Transverse colon (tissue), 4 donors: Measurements from ENCODE around the gene NME9. TPM values are rescaled to one million over a fixed set of nuclear protein-coding genes. Genes with fewer than 3 reads are reported as not detected.

Experiments used
- DNase-seq: peaks from one replicate; pipeline ENCODE4 v3.0.0-alpha.2; 2019
- H3K27ac ChIP-seq, 4 donors: fragments of 200-600 bp; sonication (generic); 2 replicates each; pipeline ENCODE4 v1.5.1; 2016 to 2018; ENCODE audit warnings: inconsistent platforms in 4 of 4
- H3K27me3 ChIP-seq: fragments of 200-600 bp; sonication (generic); 2 replicates; pipeline ENCODE4 v1.5.1; 2017; ENCODE audit warnings: inconsistent platforms
- H3K36me3 ChIP-seq, 4 donors: fragments of 200-600 bp; sonication (generic); 2 replicates each; pipeline ENCODE4 v1.5.1; 2017 to 2019; ENCODE audit warnings: inconsistent platforms in 4 of 4
- H3K4me1 ChIP-seq, 4 donors: fragments of 200-600 bp; sonication (generic); 2 replicates each; pipeline ENCODE4 v1.5.1; 2017 to 2020; ENCODE audit warnings: inconsistent platforms in 4 of 4
- H3K4me3 ChIP-seq, 4 donors: fragments of 200-600 bp; sonication (generic); 1 replicate in 1 of 4; 2 replicates in 3 of 4; pipeline versions ENCODE4 v1.5.1 to v1.6.1; 2017 to 2019; ENCODE audit warnings: inconsistent platforms in 4 of 4
- H3K9me3 ChIP-seq, 2 donors: fragments of 200-600 bp; sonication (generic); 2 replicates each; pipeline ENCODE4 v1.5.1; 2017 to 2019; ENCODE audit warnings: inconsistent platforms in 2 of 2
- EP300 ChIP-seq: sonication (generic); formaldehyde crosslinking; IDR thresholded peaks from one replicate; pipeline ENCODE4 v1.6.1; 2017; ENCODE audit warnings: antibody characterized with exemption, low read depth
- POLR2A ChIP-seq: fragments of 450-650 bp; IDR thresholded peaks from one replicate; pipeline ENCODE4 v1.6.1; 2016; ENCODE audit warnings: antibody characterized with exemption, mild to moderate bottlenecking, moderate library complexity
- POLR2AphosphoS5 ChIP-seq, 3 donors: sonication (generic); formaldehyde crosslinking; IDR thresholded peaks; one replicate each; pipeline ENCODE4 v1.6.1; 2016; ENCODE audit warnings: antibody characterized with exemption in 3 of 3
- WGBS, 2 donors: methylation state at CpG; one replicate each; pipeline ENCODE4 v1.1.5; 2018; ENCODE audit warnings: low coverage in 1 of 2; 5-methylcytosine and 5-hydroxymethylcytosine counted together
- in situ Hi-C, 4 donors: fragments of 200-750 bp; cut with MboI; loops; one replicate each; pipeline versions ENCODE4 v1.15.0 to v1.15.1; 2017; ENCODE audit warnings: low sequenced_read_pairs in 3 of 4, low pct_ligation_motif_present in 1 of 4, low pct_unique_long_range_greater_than_20kb in 1 of 4
- intact Hi-C: fragments of 100-400 bp; cut with DNase I; formaldehyde crosslinking; loops from one replicate; pipeline ENCODE4 v1.15.1; 2023; ENCODE audit warnings: low total_unique reads
- total RNA-seq, 4 donors: library from RNA; depleted of rRNA; stranded (reverse); fragments of >200 nt; gene quantifications; one replicate each; pipeline ENCODE4 v1.1.0, GENCODE V29; 2016
- TF ChIP-seq, protein P1 (sequence below), 5 experiments: fragments of 200-600 bp in 3 of 5; fragments of 450-650 bp in 2 of 5; sonication (generic) in 3 of 5; IDR thresholded peaks; 1 replicate in 2 of 5; 2 replicates in 3 of 5; pipeline ENCODE4 v1.5.1; 2016 to 2017; ENCODE audit warnings: antibody characterized with exemption in 5 of 5, inconsistent platforms in 3 of 5, mild to moderate bottlenecking in 2 of 5, moderate library complexity in 1 of 5

Gene NME9
- total RNA-seq, 4 donors from 2014 or later = not detected

DNA sequence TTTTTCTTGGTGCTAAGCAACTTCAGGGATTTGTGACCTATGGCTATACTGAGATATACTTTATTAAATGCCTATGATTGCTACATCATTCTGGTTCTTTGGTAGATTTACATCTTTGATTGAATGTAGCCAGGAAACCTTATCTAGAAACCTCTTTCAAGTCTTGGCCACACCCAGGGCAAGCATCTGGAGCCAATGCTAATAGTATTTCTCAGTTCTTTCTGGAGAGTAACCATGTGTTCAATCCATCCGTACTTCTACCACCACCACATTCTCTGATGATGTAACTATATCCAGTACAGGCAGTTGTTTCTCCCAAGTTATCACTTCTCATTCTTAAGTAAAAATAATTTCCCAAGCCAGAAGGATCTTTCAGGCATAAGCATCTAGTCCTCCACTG is 69.0 kb downstream of the NME9 start:
- TF ChIP-seq, protein P1, sequence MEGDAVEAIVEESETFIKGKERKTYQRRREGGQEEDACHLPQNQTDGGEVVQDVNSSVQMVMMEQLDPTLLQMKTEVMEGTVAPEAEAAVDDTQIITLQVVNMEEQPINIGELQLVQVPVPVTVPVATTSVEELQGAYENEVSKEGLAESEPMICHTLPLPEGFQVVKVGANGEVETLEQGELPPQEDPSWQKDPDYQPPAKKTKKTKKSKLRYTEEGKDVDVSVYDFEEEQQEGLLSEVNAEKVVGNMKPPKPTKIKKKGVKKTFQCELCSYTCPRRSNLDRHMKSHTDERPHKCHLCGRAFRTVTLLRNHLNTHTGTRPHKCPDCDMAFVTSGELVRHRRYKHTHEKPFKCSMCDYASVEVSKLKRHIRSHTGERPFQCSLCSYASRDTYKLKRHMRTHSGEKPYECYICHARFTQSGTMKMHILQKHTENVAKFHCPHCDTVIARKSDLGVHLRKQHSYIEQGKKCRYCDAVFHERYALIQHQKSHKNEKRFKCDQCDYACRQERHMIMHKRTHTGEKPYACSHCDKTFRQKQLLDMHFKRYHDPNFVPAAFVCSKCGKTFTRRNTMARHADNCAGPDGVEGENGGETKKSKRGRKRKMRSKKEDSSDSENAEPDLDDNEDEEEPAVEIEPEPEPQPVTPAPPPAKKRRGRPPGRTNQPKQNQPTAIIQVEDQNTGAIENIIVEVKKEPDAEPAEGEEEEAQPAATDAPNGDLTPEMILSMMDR (IDR thresholded peaks at IDR 0.05) = no peak
- no peak for TF ChIP-seq POLR2A
- TF ChIP-seq POLR2AphosphoS5 (IDR thresholded peaks at IDR 0.05) = no peak
- no peak for TF ChIP-seq EP300
- H3K4me1 ChIP-seq = no peaks in the 10 kb centered on the region
- H3K27me3 ChIP-seq = no peaks in the 10 kb centered on the region
- DNase-seq = no peak
- 75 to 87% methylated on average over 1 of the region's 1 CpG for WGBS, 2 donors
- in situ Hi-C loops = no loop called here
- intact Hi-C loops = no loop called here
- H3K4me3 ChIP-seq = no peak overlapping the region
- no peak overlapping the region for H3K27ac ChIP-seq
- H3K36me3 ChIP-seq = peaks cover 0 to 5% (median 1%) of the 10 kb centered on the region in 4 donors
- H3K9me3 ChIP-seq = no peaks in the 10 kb centered on the region

DNA sequence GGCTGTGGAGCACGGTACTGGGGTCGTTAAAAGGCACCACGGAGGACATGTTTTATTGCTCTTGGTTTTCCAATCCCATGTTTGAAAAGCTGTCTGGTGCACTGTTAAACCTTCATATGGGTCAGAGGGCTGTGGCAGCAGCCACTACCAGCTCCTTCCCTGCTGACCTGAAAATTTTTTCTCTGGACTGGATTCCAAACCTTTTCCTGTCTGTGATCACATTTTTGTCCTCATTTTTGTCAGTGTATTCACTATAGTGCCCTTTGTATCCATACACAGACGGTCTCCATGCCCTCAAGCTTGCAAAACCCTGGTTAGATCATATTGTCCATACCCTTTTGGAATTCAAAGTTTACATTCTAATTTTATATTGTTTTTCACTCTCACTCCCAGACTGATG is 70.5 kb downstream of the NME9 start:
- TF ChIP-seq EP300 = no peak
- no peak for TF ChIP-seq POLR2A
- TF ChIP-seq, protein P1 (IDR thresholded peaks at IDR 0.05) = no peak
- in situ Hi-C loops = no loop called here
- 80 to 100% methylated on average over 1 to 4 of the region's 4 CpGs for WGBS, 2 donors
- Histone ChIP-seq H3K27ac (no peak overlapping the region), H3K4me3 (no peak overlapping the region), H3K27me3 (no peaks in the 10 kb centered on the region), H3K9me3 (no peaks in the 10 kb centered on the region), H3K36me3 (peaks cover 0 to 5% (median 0%) of the 10 kb centered on the region in 4 donors), H3K4me1 (no peaks in the 10 kb centered on the region)
- DNase-seq = no peak
- intact Hi-C loops = no loop called here

DNA sequence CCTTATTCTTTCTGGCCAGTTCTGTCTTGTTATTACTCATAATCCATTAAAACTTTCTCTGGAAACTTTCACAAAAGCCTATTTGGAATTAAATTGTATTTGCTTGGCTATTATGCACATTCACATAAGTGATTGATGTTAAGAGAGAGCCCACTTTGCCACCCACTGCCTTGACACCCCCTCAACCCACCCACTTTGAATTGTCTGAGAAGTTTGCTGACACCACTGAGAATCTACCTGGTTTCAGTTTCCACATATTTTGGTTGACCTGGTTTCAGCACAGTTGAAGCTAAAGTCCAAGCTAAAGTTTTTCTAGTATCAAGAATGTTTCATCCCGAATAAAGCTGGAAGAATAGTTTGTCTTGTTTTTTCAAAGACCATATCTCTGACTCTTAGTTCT is 71.7 kb downstream of the NME9 start:
- intact Hi-C loops (no loop called here), in situ Hi-C loops (no loop called here)
- no peak overlapping the region for H3K4me3 ChIP-seq
- no peak overlapping the region for H3K27ac ChIP-seq
- H3K36me3 ChIP-seq = peaks cover 0 to 5% (median 0%) of the 10 kb centered on the region in 4 donors
- no peaks in the 10 kb centered on the region for H3K4me1 ChIP-seq
- DNase-seq = no peak
- 96 to 100% methylated on average over 1 of the region's 1 CpG for WGBS, 2 donors
- no peaks in the 10 kb centered on the region for H3K9me3 ChIP-seq
- no peaks in the 10 kb centered on the region for H3K27me3 ChIP-seq
- TF ChIP-seq EP300 = no peak
- TF ChIP-seq POLR2AphosphoS5 (IDR thresholded peaks at IDR 0.05) = no peak
- TF ChIP-seq POLR2A = no peak
- TF ChIP-seq, protein P1 (IDR thresholded peaks at IDR 0.05) = no peak

DNA sequence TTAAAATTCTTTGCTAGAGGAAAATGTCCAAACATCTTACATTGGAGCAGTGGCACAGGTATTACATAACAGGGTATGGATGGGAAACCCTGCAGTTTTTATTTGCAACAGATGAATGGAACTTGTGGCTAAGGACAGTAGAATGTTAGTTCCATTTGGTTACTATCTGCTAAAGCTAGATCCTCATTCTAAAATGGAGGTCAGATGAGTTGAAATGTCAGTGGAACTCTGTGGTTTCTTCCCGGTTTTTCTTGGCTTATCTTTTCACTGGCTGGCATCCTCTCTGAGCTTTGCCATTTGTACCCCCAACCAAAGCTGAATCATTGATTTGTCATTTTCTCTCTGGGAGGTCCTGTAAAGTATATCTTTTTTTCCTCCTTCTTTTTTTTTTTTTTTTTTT is 73.6 kb downstream of the NME9 start:
- Histone ChIP-seq H3K4me3 (no peak overlapping the region), H3K27me3 (no peaks in the 10 kb centered on the region), H3K9me3 (no peaks in the 10 kb centered on the region), H3K27ac (no peak overlapping the region), H3K4me1 (no peaks in the 10 kb centered on the region), H3K36me3 (peaks cover 0 to 5% (median 0%) of the 10 kb centered on the region in 4 donors)
- WGBS, 2 donors = 97 to 100% methylated on average over 1 of the region's 1 CpG
- no peak for DNase-seq
- intact Hi-C loops (no loop called here), in situ Hi-C loops (no loop called here)
- no peak for TF ChIP-seq POLR2A
- TF ChIP-seq, protein P1 (IDR thresholded peaks at IDR 0.05) = no peak
- no peak for TF ChIP-seq EP300
- TF ChIP-seq POLR2AphosphoS5 (IDR thresholded peaks at IDR 0.05) = no peak
